GM18858 (cell line): ENCODE results near the gene CYP2F1.

Experiments
- ATAC-seq: cut with Tn5 transposase; IDR thresholded peaks from one replicate; pipeline ENCODE4 v1.9.1; 2021; ENCODE audit not compliant: unreplicated experiment

The CYP2F1 gene

GRCh38 chr19:41175801-41176777, 61.9 kb downstream of the CYP2F1 start:
- no peak for ATAC-seq
